Panc1 (cell line): ENCODE measurements around the gene ARHGEF10L. TPM values are rescaled to one million over a fixed set of nuclear protein-coding genes. Genes with fewer than 3 reads are reported as not detected.

Experiments
- ATAC-seq: fragments of 200-7000 bp; cut with Tn5 transposase; 2 replicates; pipeline ENCODE4 v1.9.1; 2020; ENCODE audit warnings: mild to moderate bottlenecking, moderate library complexity
- BruUV-seq: library from RNA; stranded (reverse); fragments of 400-500 nt; replicated peaks from 2 replicates; lab custom pipeline; 2021; lab: Mats Ljungman, UMichigan
- CTCF ChIA-PET: fragments of 300-600 bp; sonication (Branson Sonifier 250); formaldehyde crosslinking; loops from one replicate; lab custom pipeline; 2022; ENCODE audit warnings: antibody characterized with exemption; lab: Charles Lee
- POLR2A ChIA-PET: fragments of 300-600 bp; sonication (Branson Sonifier 250); formaldehyde crosslinking; loops from one replicate; lab custom pipeline; 2022; ENCODE audit warnings: antibody characterized with exemption; lab: Charles Lee
- DNase-seq: peaks from one replicate; pipeline ENCODE4 v3.0.0-alpha.2; 2010; ENCODE audit warnings: low read depth, low spot score
- H3K27ac ChIP-seq: 2 replicates; pipeline ENCODE4 v1.5.1; 2011; ENCODE audit warnings: mild to moderate bottlenecking, low read length, inconsistent platforms
- H3K27me3 ChIP-seq: fragments of 200-500 bp; sonication (Bioruptor generic); 2 replicates; pipeline ENCODE4 v1.6.0; 2014; ENCODE audit warnings: low read length, inconsistent platforms; ENCODE audit not compliant: control insufficient read depth, insufficient read depth
- H3K36me3 ChIP-seq: fragments of 200-500 bp; sonication (Bioruptor generic); 2 replicates; pipeline ENCODE4 v1.5.1; 2014; ENCODE audit warnings: inconsistent platforms, mild to moderate bottlenecking, low read length, moderate library complexity; ENCODE audit not compliant: control insufficient read depth, insufficient read depth
- H3K4me1 ChIP-seq: 2 replicates; pipeline ENCODE4 v1.5.1; 2011; ENCODE audit warnings: inconsistent platforms, mild to moderate bottlenecking, low read length, moderate library complexity; ENCODE audit not compliant: control insufficient read depth, insufficient read depth
- H3K4me3 ChIP-seq, 2 experiments: 2 replicates each; pipeline ENCODE4 v1.5.1; 2011 to 2012; ENCODE audit warnings: low read depth in 2 of 2, low read length in 2 of 2, mild to moderate bottlenecking in 2 of 2, inconsistent platforms in 1 of 2, moderate library complexity in 1 of 2
- H3K9me3 ChIP-seq: fragments of 200-500 bp; sonication (Bioruptor generic); 2 replicates; pipeline ENCODE4 v1.5.1; 2014; ENCODE audit warnings: low read depth, mild to moderate bottlenecking, inconsistent platforms, low read length, moderate library complexity; ENCODE audit not compliant: control insufficient read depth, insufficient read depth
- CTCF ChIP-seq: fragments of 450-650 bp; IDR thresholded peaks from 2 replicates; pipeline ENCODE4 v1.5.1; 2017; ENCODE audit warnings: mild to moderate bottlenecking
- POLR2AphosphoS5 ChIP-seq: IDR thresholded peaks from 2 replicates; pipeline ENCODE4 v1.6.1; 2012; ENCODE audit warnings: mild to moderate bottlenecking, low read depth, low read length, moderate library complexity
- REST ChIP-seq, 2 experiments: IDR thresholded peaks; 2 replicates each; pipeline ENCODE4 v1.6.1; 2011 to 2012; ENCODE audit warnings: low read depth in 2 of 2, control low read depth in 1 of 2, low read length in 1 of 2, mild to moderate bottlenecking in 1 of 2, moderate library complexity in 1 of 2; ENCODE audit not compliant: insufficient read depth in 1 of 2
- SIN3A ChIP-seq: IDR thresholded peaks from 2 replicates; pipeline ENCODE4 v1.6.1; 2012; ENCODE audit warnings: low read depth, mild to moderate bottlenecking, low read length, moderate library complexity, borderline replicate concordance; ENCODE audit not compliant: insufficient read depth
- TCF7L2 ChIP-seq: IDR thresholded peaks from 2 replicates; pipeline ENCODE4 v1.6.1; 2011; ENCODE audit warnings: mild to moderate bottlenecking, low read depth, low read length, inconsistent platforms
- in situ Hi-C: cut with HindIII; loops from 2 replicates; pipeline ENCODE4 v1.10.0; 2016; ENCODE audit warnings: low sequenced_read_pairs, low pct_unique_long_range_greater_than_20kb
- intact Hi-C: fragments of 100-400 bp; cut with micrococcal nuclease; formaldehyde crosslinking; loops from one replicate; pipeline ENCODE4 v1.10.0; 2022; ENCODE audit not compliant: unreplicated experiment
- total RNA-seq: library from RNA; stranded (reverse); gene quantifications from one replicate; pipeline ENCODE4 v1.2.1, GENCODE V29; 2021; ENCODE audit not compliant: unreplicated experiment

Gene ARHGEF10L
- total RNA-seq, 1 experiment from 2014 or later, result 5.9 TPM

- intact Hi-C loops, result no loop called here
- CTCF ChIA-PET, result no interaction called here
- in situ Hi-C loops, result no loop called here
- BruUV-seq, result no TSS peak
- Histone ChIP-seq H3K4me1 (no peaks in the 10 kb centered on the region), H3K27me3 (peaks cover 6% of the 10 kb centered on the region), H3K4me3 (no peak overlapping the region), H3K9me3 (no peaks in the 10 kb centered on the region), H3K36me3 (no peaks in the 10 kb centered on the region), H3K27ac (no peak overlapping the region)
- DNase-seq, result no peak
- POLR2A ChIA-PET, result interaction anchor here (0.7 kb wide), 1 partner anchor 572 kb away, joined by 4 read pairs; no protein-coding TSS in a partner anchor
- ATAC-seq, result no peak
- no peak for TF ChIP-seq SIN3A
- no peak for TF ChIP-seq TCF7L2
- no peak for TF ChIP-seq POLR2AphosphoS5
- TF ChIP-seq REST (IDR thresholded peaks at IDR 0.05; ENCODE audit: insufficient read depth in 1 of 2, low read depth in 2 of 2, low read length in 1 of 2), result no peak
- TF ChIP-seq CTCF, result no peak
These were observed 207.4 kb downstream of the ARHGEF10L start for GRCh38 chr1:17746920-17747319.

Other genes starting within 250 kb of the ARHGEF10L start
- gene PADI4, start 231.5 kb upstream of the ARHGEF10L start, total RNA-seq, result not detected
- not detected for gene PADI6, start 167.5 kb upstream of the ARHGEF10L start, total RNA-seq
- gene RCC2, start 100.0 kb upstream of the ARHGEF10L start, total RNA-seq, result 116 TPM
- gene ACTL8, start 215.6 kb downstream of the ARHGEF10L start, total RNA-seq, result not detected